MM.1S (cell line): ENCODE results near the gene NR0B2.

Experiments
- DNase-seq: peaks from one replicate; pipeline ENCODE4 v3.0.0-alpha.2; 2015
- H2AFZ ChIP-seq: fragments of 300-600 bp; sonication (generic); 2 replicates; pipeline ENCODE4 v1.6.0; 2016; ENCODE audit warnings: antibody characterized with exemption, low read length
- H3F3A ChIP-seq: fragments of 300-600 bp; sonication (generic); 2 replicates; pipeline ENCODE4 v1.6.1; 2016; ENCODE audit warnings: mild to moderate bottlenecking, antibody characterized with exemption, low read length, moderate library complexity, mixed read lengths; ENCODE audit not compliant: insufficient read depth
- H3K27ac ChIP-seq: fragments of 300-600 bp; sonication (generic); 2 replicates; pipeline ENCODE4 v1.5.1; 2016; ENCODE audit warnings: mild to moderate bottlenecking, low read length
- H3K27me3 ChIP-seq: fragments of 300-600 bp; sonication (generic); replicated peaks from 2 replicates; pipeline ENCODE4 v1.6.0; 2016; ENCODE audit warnings: low read length; ENCODE audit not compliant: insufficient read depth
- H3K36me3 ChIP-seq: fragments of 300-600 bp; sonication (generic); replicated peaks from 2 replicates; pipeline ENCODE4 v1.6.1; 2016; ENCODE audit warnings: mild to moderate bottlenecking, low read length, mixed read lengths; ENCODE audit not compliant: insufficient read depth
- H3K4me1 ChIP-seq: fragments of 300-600 bp; sonication (generic); 2 replicates; pipeline ENCODE4 v1.6.1; 2016; ENCODE audit warnings: low read length, mixed read lengths
- H3K4me2 ChIP-seq: fragments of 300-600 bp; sonication (generic); 2 replicates; pipeline ENCODE4 v1.6.0; 2016; ENCODE audit warnings: low read depth, low read length
- H3K4me3 ChIP-seq: fragments of 300-600 bp; sonication (generic); 2 replicates; pipeline ENCODE4 v1.5.1; 2016; ENCODE audit warnings: low read length, mixed read lengths
- H3K79me2 ChIP-seq: fragments of 300-600 bp; sonication (generic); 2 replicates; pipeline ENCODE4 v1.6.1; 2016; ENCODE audit warnings: mixed run types, low read length, mixed read lengths
- H3K9ac ChIP-seq: fragments of 300-600 bp; sonication (generic); 2 replicates; pipeline ENCODE4 v1.6.1; 2016; ENCODE audit warnings: low read length, mixed read lengths
- H3K9me2 ChIP-seq: fragments of 300-600 bp; sonication (generic); replicated peaks from 2 replicates; pipeline ENCODE4 v1.6.1; 2016; ENCODE audit warnings: mild to moderate bottlenecking, low read length, mixed read lengths; ENCODE audit not compliant: insufficient read depth
- H3K9me3 ChIP-seq: fragments of 300-600 bp; sonication (generic); replicated peaks from 2 replicates; pipeline ENCODE4 v1.6.1; 2016; ENCODE audit warnings: mild to moderate bottlenecking, low read length, mixed read lengths; ENCODE audit not compliant: insufficient read depth
- H4K20me1 ChIP-seq: fragments of 300-600 bp; sonication (generic); 2 replicates; pipeline ENCODE4 v1.6.1; 2016; ENCODE audit warnings: mild to moderate bottlenecking, low read length, moderate library complexity, mixed read lengths; ENCODE audit not compliant: insufficient read depth
- EZH2 ChIP-seq: fragments of 300-600 bp; sonication (generic); optimal IDR thresholded peaks from 2 replicates; pipeline ENCODE3; 2017; ENCODE audit warnings: low read depth, mild to moderate bottlenecking, antibody characterized with exemption, low read length, mixed read lengths
- EZH2phosphoT487 ChIP-seq: fragments of 300-600 bp; sonication (generic); IDR thresholded peaks from 2 replicates; pipeline ENCODE4 v1.6.1; 2018; ENCODE audit warnings: antibody characterized with exemption, low read length
- TF ChIP-seq, protein P1 (sequence below): fragments of 300-600 bp; sonication (generic); IDR thresholded peaks from 2 replicates; pipeline ENCODE4 v1.5.1; 2016; ENCODE audit warnings: antibody characterized with exemption, low read length, mixed read lengths

The NR0B2 gene

GRCh38 chr1:26910343-26911160 lies 3.2 kb downstream of the NR0B2 start:
- Histone ChIP-seq H3K4me1 (no peaks in the 10 kb centered on the region), H3K27me3 (no peaks in the 10 kb centered on the region; the same call in none of the 2 replicates)

DNA sequence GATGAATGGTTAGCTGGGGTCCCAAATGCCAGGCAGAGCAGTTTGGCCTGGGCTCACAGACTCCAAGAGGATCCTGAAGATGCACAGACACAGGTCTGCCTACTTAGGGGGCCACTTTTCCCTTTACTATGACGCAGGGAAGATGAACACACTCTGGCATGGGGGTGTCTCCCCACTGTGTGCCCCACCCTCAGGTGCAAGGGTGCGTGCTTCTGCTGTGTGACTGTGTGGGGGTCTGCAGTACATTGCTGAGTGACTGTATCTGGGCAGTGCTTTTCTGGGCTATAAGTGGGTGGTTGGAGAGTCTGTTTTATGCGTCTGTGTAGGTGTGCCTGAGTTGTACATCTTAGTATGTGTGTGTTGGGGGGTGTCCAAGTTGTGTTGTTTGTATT lies 3.8 kb downstream of the NR0B2 start:
- Histone ChIP-seq H3K9me3 (no peaks in the 10 kb centered on the region), H3K79me2 (no peaks in the 10 kb centered on the region), H3K4me3 (no peak overlapping the region), H3K36me3 (no peaks in the 10 kb centered on the region), H3K27ac (no peak overlapping the region), H3K27me3 (no peaks in the 10 kb centered on the region; the same call in none of the 2 replicates), H4K20me1 (no peaks in the 10 kb centered on the region), H3F3A (no peaks in the 10 kb centered on the region), H3K4me1 (no peaks in the 10 kb centered on the region), H3K4me2 (no peak overlapping the region), H3K9ac (no peak overlapping the region), H3K9me2 (no peaks in the 10 kb centered on the region), H2AFZ (no peak overlapping the region)
- no peak for DNase-seq
- TF ChIP-seq, protein P1, sequence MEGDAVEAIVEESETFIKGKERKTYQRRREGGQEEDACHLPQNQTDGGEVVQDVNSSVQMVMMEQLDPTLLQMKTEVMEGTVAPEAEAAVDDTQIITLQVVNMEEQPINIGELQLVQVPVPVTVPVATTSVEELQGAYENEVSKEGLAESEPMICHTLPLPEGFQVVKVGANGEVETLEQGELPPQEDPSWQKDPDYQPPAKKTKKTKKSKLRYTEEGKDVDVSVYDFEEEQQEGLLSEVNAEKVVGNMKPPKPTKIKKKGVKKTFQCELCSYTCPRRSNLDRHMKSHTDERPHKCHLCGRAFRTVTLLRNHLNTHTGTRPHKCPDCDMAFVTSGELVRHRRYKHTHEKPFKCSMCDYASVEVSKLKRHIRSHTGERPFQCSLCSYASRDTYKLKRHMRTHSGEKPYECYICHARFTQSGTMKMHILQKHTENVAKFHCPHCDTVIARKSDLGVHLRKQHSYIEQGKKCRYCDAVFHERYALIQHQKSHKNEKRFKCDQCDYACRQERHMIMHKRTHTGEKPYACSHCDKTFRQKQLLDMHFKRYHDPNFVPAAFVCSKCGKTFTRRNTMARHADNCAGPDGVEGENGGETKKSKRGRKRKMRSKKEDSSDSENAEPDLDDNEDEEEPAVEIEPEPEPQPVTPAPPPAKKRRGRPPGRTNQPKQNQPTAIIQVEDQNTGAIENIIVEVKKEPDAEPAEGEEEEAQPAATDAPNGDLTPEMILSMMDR = no peak
- no peak for TF ChIP-seq EZH2
- TF ChIP-seq EZH2phosphoT487 = no peak

More at GRCh38 chr1:26910343-26911160, 3.2 kb downstream of the NR0B2 start:
- H3K27ac ChIP-seq = no peak overlapping the region
- H2AFZ ChIP-seq = no peak overlapping the region
- no peaks in the 10 kb centered on the region for H3F3A ChIP-seq
- H3K9me2 ChIP-seq = no peaks in the 10 kb centered on the region
- H3K79me2 ChIP-seq = no peaks in the 10 kb centered on the region
- no peak for DNase-seq
- H3K4me2 ChIP-seq = no peak overlapping the region
- no peak overlapping the region for H3K4me3 ChIP-seq
- TF ChIP-seq EZH2phosphoT487 = no peak
- no peak for TF ChIP-seq EZH2
- TF ChIP-seq, protein P1 = no peak
- no peak overlapping the region for H3K9ac ChIP-seq
- H3K9me3 ChIP-seq = no peaks in the 10 kb centered on the region
- no peaks in the 10 kb centered on the region for H3K36me3 ChIP-seq
- no peaks in the 10 kb centered on the region for H4K20me1 ChIP-seq

DNA sequence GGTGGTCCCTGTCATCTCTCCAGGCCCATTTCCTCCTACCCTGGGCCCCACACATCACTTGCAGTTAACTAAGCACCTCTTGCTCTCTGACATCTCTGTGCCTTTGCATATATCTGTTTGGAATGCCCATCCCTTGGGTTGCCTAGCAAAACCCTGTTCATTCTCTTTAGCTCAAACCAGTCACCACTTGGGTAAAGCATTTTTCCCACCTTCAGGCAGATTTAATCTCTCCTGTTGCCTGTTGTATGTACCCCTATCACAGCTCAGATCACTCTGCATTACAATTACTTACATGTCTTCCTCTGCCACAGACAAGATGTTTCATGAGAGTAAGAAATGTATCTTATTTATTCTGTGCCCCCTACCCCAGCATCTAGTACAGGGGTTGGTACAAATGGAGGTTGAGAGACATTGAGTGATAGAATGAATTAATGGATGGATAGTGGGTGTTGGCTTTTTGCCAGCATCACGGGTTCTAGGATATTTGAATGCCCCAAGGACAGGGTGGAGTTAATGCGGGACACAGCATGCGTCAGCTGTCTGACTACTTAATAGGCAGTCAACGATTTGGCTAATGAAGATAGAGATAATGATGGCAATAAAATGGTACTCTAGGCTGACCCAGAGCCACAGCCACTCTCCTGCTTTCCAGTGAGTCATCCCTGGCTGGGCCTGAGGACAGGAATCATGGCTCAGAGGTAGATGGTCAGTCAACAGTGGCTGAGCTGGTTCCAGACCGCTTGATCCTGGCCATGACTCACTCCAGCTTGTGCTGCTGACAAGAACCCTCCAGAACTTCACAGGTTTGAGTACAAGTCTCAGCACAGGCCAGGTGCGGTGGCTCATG lies 6.5 kb downstream of the NR0B2 start:
- no peaks in the 10 kb centered on the region for H3K36me3 ChIP-seq
- H3K9ac ChIP-seq = no peak overlapping the region
- no peaks in the 10 kb centered on the region for H3K9me2 ChIP-seq
- TF ChIP-seq EZH2phosphoT487 = no peak
- TF ChIP-seq, protein P1 = no peak
- TF ChIP-seq EZH2 = no peak
- no peaks in the 10 kb centered on the region for H3K9me3 ChIP-seq
- no peaks in the 10 kb centered on the region for H3F3A ChIP-seq
- no peak overlapping the region for H3K4me2 ChIP-seq
- H3K79me2 ChIP-seq = no peaks in the 10 kb centered on the region
- no peak overlapping the region for H2AFZ ChIP-seq
- DNase-seq = no peak
- no peaks in the 10 kb centered on the region for H4K20me1 ChIP-seq
- no peak overlapping the region for H3K27ac ChIP-seq
- H3K4me1 ChIP-seq = no peaks in the 10 kb centered on the region
- no peaks in the 10 kb centered on the region; the same call in none of the 2 replicates for H3K27me3 ChIP-seq
- no peak overlapping the region for H3K4me3 ChIP-seq
